GM19328 (cell line): ENCODE measurements around the gene CEP350.

Experiments
- ATAC-seq: cut with Tn5 transposase; IDR thresholded peaks from one replicate; pipeline ENCODE4 v1.9.1; 2021; ENCODE audit warnings: mild to moderate bottlenecking, moderate library complexity; ENCODE audit not compliant: unreplicated experiment

Gene CEP350

DNA sequence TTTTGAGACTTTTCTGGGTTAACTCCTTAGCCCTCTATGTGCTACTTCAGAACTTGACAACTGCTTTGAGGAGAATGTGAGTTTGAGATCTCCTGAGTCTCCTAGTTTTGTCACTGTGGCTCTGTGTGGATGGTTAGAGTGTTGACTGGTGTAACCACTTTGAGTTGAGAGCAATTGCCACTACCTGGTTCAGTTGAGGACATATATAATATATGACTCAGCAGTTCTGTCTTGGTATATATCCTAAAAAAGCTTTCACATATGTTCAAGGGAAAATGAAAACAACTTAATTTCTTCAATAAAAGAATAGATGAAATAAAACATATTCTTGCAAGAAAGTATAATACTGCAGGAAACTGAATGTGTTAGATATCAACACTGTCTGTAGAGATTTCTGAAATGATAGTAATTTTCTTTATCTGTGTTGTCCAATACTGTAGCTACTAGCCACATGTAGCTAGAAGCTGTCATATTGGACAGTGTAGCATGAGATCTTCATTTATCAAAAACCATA, 103.3 kb downstream of the CEP350 start:
- ATAC-seq: no peak

- no peak for ATAC-seq
Measured at GRCh38 chr1:180061019-180061418, 106.4 kb downstream of the CEP350 start.

DNA sequence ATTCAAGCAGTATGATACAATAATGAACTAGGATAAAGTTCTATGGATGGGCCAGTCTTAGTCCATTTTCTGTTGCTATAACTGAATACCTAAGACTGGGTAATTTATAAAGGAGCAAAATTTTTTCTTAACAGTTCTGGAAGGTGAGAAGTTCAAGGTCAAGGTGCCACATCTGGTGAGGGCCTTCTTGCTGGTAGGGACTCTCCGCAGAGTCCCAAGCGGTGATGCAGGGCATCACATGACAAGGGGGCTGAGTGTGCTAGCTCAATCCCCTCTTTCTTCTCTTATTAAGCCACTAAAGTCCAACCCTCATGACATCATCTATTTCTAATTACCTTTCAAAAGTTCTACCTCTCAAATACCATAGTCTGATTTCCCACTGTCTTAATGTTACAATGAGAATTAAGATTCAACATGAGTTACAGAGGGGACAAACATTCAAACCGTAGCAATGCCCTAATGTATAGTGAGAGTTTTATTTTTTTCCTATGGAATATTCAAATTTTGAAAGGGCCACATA, 107.9 kb downstream of the CEP350 start:
- ATAC-seq: no peak

DNA sequence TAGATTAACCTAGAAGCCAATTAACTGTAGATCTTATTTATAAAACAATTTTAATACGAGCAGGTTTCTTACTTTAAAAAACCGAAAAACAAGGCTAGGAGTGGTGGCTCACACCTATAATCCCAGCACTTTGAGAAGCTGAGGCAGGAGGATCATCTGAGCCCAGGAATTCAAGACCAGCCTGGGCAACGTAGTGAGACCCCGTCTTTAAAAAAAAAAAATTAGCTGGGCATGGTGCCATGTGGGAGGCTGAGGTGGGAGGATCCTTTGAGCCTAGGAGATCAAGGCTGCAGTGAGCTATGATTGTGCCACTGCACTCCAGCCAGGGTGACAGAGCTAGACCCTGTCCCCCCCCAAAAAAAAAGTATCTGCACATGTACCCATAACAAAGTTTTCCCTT, 110.8 kb downstream of the CEP350 start:
- no peak for ATAC-seq

- no peak for ATAC-seq
Measured at GRCh38 chr1:180066150-180066549, 111.5 kb downstream of the CEP350 start.

DNA sequence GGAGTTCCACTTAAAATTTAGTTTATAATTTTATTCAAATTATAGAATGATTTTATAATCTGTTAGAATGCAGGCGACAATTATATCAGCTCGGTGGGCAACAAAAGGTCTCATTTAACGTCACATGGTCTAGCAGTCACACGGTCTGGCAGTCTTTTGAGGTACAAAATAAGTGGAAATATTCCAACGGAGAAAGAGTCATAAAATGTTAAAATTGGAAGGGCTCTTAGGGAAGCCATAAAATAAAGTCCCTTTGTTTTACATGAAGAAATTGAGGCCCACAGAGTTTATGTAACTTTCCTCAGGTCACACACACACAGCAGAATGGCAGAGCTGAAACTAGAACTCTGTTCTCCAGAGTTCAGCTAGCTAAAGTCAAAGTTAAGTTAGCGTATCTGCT, 115.7 kb downstream of the CEP350 start:
- no peak for ATAC-seq

- no peak for ATAC-seq
Measured at GRCh38 chr1:180071759-180072158, 117.1 kb downstream of the CEP350 start.

DNA sequence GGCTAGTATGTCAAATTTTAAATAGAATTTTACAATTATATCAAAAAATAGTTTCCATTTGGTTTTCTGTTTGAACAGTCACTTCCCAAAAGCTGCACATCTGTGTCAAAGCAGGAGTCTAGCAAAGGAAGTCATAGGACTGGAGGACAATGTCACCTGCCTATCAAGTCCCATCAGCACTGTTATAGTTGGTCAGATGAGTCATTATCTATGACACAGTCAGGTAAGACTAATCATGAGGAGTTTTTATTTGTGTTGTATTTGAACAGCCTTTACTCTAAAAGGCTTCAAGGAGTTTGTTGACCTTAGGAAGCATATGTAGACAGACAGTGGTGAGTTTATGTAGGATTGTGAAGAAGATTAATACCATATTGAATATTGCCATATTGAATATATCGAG, 125.8 kb downstream of the CEP350 start:
- no peak for ATAC-seq

- no peak for ATAC-seq
Measured at GRCh38 chr1:180081474-180081873, 126.9 kb downstream of the CEP350 start.

DNA sequence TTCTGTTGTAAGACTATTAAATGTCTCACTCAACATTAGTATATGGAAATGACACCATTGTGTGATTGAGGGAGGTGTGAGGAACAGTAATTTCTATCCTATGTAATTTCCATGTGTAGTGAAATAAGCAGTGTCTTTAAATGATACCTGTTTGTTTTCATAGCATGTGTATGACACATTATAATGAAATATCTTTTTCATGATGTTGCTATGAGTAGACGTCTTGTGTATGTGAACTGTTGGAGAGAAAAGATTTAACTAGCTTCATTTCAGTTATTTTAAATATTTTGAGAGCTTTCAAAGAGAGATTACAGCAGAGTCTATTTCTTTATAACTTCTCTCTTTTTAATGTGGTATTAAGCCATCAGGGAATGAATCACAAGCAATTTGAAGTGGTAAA, 128.6 kb downstream of the CEP350 start:
- ATAC-seq: no peak

GRCh38 chr1:180084867-180085266, 130.3 kb downstream of the CEP350 start:
- no peak for ATAC-seq

- ATAC-seq: no peak
Measured at GRCh38 chr1:180085331-180085730, 130.7 kb downstream of the CEP350 start.

DNA sequence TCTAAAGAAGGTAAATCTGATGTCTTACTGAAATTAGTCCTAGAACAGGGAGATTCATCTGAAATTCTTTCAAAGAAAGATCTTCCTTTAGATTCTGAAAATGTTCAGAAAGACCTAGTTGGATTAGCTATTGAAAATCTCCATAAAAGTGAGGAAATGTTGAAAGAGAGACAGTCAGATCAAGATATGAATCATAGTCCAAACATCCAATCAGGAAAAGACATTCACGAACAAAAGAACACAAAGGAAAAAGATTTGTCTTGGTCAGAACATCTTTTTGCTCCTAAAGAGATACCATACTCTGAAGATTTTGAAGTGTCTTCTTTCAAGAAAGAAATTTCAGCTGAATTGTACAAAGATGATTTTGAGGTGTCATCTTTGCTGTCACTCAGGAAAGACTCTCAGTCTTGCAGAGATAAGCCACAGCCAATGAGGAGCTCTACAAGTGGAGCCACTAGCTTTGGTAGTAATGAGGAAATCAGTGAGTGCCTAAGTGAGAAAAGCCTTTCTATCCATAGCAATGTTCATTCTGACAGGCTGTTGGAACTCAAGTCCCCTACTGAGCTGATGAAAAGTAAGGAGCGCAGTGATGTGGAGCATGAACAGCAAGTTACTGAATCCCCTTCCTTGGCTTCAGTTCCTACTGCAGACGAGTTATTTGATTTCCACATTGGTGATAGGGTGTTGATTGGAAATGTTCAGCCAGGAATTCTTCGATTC, 138.5 kb downstream of the CEP350 start:
- ATAC-seq: no peak

DNA sequence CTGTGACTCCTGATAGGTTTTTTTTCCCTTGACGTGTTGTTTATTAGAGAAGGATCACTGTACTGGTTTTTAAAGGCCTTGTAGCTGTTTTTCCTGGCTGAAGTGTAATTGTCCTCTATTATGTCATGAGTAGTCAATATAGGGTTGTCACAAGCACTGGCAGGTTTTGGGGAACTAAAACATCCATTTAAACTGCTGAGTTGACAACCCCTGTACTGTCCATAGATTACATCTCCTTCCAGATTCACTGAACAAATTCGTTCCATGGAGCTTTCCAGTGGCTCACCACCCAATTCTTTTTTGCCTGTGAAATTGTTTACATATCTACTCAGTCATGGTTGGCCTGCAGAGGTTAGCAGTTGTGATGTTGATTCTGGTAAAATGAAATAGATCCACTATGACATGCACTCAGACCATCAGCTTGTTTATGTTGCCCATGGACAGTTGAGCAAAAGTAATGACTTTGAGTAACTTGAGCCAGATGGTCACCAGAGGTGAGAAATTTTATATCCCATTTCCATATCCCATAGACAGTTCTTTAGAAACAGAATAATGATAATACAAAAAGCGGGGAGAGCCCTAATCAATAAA, 140.2 kb downstream of the CEP350 start:
- ATAC-seq: no peak

- ATAC-seq: no peak
Measured at GRCh38 chr1:180096584-180097325, 142.1 kb downstream of the CEP350 start.

GRCh38 chr1:180097326-180097605, 142.7 kb downstream of the CEP350 start:
- no peak for ATAC-seq

GRCh38 chr1:180101411-180101810, 146.8 kb downstream of the CEP350 start:
- ATAC-seq: no peak

DNA sequence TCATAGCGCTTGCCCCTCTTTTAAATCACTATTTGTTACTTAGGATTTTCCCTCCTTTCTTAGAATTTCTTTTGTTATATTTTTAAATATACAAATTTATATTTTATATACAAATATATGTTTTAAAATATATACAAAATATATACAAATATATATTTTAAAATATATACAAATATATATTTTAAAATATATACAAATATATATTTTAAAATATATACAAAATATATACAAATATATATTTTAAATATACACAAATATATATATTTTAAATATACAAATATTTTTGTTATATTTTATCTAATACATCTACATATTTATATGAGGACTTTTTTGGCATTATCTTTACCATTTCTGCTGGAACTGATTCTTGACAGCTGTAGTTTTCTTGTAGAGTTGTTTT, 149.2 kb downstream of the CEP350 start:
- ATAC-seq: no peak

GRCh38 chr1:180112091-180112490, 157.5 kb downstream of the CEP350 start:
- ATAC-seq: no peak

- ATAC-seq: no peak
Measured at GRCh38 chr1:180112984-180113647, 158.5 kb downstream of the CEP350 start.

DNA sequence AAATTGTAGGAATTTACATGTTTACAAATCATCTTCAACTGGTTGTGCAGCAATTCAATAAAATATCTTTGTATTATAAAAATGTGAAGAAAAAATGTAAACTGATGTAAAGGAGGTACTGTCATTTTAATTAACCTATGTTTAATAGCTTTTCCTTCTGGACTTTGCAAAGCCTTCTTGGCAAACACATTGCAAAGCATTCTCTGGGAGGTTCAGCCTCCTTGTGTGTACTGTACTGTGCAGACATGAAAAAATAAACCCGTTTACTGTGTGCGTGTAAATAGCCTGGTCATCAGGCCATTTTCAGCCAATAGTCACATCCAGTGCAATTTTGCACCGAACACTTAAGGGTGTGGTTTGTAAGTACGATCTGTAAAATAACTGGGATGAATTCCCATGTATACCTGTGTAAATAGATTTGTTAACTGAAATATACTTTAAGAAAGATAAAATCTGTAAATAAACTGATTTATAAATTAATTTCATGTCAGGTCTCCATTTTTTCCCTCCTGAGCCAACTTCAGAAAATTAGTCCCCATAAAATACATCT, 159.9 kb downstream of the CEP350 start:
- ATAC-seq: no peak
